SK-N-MC (cell line): ENCODE results near the gene APMAP.

Experiments
- EZH2 ChIP-seq: fragments of 200-600 bp; sonication (generic); IDR thresholded peaks from one replicate; pipeline ENCODE4 v1.6.1; 2017; ENCODE audit warnings: antibody characterized with exemption
- FOXP2 ChIP-seq: optimal IDR thresholded peaks from 2 replicates; pipeline ENCODE3; 2011; ENCODE audit warnings: mild to moderate bottlenecking, moderate library complexity; ENCODE audit not compliant: insufficient read depth; ENCODE audit errors: extremely low read length, control extremely low read depth
- POLR2AphosphoS5 ChIP-seq: IDR thresholded peaks from 2 replicates; pipeline ENCODE4 v1.6.1; 2012; ENCODE audit warnings: mild to moderate bottlenecking, low read depth, low read length, borderline replicate concordance

DNA sequence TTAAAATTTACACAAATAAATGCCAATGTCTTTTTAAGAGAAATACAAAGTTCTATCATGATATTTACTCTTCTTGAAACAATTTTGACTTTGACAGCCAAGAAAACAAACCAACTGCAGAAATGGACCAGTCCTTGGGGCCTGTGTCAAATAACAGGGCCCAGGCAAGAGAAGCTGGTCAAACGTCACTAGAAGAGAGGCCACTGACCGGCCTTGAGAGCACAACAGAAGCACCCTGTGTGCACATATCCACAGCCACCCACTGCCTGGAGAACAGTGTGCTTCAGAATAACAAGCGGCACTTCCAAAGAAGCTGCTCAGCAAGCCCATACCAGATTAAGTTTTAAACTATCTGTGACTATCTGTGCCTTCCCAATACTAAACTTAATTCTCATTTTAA is 14.8 kb downstream of the APMAP start:
- TF ChIP-seq EZH2 (no peak), POLR2AphosphoS5 (no peak), FOXP2 (no peak)
